GM12872 (cell line): ENCODE results near the gene FCMR.

Experiments used
- CTCF ChIP-seq: IDR thresholded peaks from 3 replicates; pipeline ENCODE4 v1.5.1; 2011; ENCODE audit warnings: low read depth, mild to moderate bottlenecking, low read length, moderate library complexity; ENCODE audit not compliant: insufficient read depth

The FCMR gene

DNA sequence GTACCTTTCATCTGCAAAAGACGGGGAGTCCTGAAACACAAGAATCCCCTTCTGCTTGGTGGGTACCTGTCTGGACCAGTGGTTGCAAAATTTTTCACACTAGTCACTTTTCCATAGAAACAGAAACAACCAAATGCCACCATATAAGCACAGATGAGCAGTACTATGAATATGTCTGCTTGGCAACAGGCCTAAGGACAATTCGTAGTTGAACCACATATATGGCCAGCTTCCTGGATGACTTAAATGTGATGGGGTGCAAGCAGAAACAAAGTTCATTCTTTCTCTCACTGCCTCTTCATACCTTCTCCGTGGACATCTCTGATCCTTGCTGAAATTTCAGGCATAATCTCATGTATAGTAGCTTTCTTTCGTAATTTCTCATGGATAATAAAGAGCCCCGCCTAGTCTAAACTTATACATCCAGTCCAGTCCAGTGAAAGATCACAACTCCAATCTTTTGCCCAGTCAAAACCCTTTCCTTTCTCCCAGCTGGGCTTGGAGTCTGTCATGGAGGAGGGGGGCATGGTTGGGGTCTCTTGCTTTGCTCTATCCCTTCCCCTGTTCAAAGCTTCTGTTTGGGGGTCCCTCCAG, 41.5 kb upstream of the FCMR start:
- TF ChIP-seq CTCF = no peak

GRCh38 chr1:206962272-206962671, 40.5 kb upstream of the FCMR start:
- TF ChIP-seq CTCF = no peak

DNA sequence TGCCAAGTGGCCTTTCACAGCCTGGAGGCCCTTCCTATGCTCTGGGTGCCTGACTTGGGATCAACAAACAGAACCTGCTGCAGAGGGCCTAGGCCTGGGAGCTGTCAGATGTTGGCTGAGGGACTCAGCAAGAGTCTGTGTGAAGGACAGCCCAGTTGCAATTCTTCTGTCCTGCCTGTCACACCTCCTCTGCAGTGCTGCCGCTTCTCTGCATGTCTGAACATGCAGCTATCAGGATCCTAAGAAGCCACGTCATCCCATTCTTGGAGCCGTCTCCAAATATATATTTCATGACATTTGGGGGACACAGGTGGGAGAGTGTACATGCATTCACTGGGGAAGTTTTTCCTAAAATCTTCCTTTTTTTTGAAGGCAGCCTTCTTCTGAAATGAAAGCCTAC, 39.9 kb upstream of the FCMR start:
- TF ChIP-seq CTCF = no peak

DNA sequence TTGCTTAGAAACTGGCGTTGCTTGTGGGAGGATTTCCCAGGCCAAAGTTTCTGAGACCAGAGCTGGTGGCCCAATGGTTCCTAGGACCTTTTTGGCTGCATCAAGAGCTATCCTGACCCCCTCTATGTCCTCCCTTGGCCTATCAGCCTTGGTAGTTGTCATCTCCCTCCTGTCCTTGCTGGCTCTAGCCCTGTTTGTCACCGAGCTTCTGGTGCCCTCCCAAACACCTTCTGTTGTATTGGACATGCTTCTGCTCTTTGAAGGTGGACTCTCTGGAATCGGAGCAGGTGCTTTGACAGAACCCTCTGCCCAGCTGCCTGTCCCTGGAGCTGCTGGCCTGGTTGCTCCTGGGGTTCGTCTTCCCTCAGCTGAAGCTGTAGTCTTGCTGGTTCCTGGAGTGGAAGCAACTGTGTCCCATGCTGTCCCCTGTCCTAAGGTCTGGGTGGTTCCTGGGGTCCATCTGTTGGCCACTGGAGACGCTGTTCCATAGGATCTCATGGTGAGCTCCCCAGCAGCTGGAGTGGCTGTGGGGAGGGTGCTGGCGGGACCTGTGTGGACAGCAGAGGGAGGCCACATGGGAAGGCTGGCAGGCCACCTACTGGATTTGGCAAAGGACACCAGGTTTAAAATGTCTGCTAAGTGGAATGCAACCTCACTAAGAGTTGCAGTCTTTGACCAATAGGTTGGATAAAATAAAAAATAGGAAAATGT, 39.1 kb upstream of the FCMR start:
- TF ChIP-seq CTCF = no peak

DNA sequence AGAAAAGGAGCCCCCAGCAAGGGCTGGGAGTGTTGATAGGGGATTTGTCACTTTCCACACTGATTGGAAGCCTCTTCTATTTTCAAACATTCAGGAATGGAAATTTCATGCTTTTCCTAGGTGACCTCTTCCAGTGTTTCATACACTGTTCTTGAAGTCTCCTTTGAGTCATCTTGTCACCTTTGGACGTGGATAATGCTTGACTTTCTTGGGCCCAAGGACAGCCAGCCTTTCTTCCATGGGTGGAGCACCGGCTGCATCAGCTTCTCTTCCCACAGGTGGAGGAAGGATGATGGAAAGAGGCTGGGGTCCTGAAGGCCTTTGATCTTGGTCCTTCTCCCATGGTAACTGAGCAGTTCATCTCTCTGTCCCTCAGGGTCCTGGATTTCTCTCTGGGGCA, 36.4 kb upstream of the FCMR start:
- TF ChIP-seq CTCF = no peak

- no peak for TF ChIP-seq CTCF
Measured at GRCh38 chr1:206957639-206958038, 35.9 kb upstream of the FCMR start.

DNA sequence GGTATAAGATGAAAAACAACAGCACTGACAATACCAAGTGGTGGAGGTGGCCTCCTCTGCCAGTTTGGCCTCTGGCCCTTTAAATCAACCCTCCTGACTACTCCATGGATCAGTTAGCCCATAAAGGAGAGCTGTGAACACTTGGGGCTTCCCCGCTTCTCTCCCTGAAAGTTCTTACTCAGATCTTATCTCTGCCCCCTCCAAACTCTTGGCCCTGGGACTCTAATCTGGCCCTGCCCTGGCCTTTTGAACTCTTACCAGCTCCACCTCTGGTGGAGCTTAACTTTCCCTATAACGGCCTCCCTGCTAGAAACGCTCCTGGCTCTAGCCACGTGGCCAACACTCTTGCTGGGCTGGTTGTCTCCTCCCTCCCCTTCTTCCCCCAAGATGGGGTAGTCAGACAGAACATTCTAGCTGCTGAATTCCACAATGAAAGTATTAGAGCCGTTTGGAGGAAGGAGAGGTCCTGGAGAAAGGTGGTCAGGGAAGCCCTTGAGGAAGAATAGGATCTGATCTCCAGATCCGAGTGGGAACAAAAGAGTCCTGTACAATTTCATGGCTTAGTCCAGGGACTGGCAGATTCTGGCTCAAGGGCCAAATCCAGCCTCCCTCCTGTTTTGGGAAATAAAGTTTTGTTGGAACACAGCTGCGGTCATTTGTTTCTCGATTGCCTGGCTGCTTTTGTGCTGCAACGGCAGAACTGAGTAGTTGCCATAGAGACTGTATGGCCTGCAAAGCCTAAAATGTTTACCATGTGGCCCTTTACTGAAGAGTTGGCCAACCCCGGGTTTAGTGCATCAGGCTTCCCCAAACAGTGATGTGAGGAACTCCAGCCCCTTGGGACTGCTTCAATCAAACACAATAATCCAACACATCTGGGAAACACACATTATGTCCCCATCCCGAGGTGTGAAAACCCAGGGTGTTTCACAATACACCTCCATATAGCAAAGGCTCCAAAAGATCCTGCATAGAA, 34.0 kb upstream of the FCMR start:
- TF ChIP-seq CTCF = no peak
